CD4-positive, alpha-beta T cell treated with Interleukin-10 for 1 hour (primary cell): ENCODE results near the gene ABHD16A.

ENCODE experiments used
- DNase-seq: peaks from one replicate; pipeline ENCODE4 v3.0.0-alpha.2; 2020

ABHD16A gene

DNA sequence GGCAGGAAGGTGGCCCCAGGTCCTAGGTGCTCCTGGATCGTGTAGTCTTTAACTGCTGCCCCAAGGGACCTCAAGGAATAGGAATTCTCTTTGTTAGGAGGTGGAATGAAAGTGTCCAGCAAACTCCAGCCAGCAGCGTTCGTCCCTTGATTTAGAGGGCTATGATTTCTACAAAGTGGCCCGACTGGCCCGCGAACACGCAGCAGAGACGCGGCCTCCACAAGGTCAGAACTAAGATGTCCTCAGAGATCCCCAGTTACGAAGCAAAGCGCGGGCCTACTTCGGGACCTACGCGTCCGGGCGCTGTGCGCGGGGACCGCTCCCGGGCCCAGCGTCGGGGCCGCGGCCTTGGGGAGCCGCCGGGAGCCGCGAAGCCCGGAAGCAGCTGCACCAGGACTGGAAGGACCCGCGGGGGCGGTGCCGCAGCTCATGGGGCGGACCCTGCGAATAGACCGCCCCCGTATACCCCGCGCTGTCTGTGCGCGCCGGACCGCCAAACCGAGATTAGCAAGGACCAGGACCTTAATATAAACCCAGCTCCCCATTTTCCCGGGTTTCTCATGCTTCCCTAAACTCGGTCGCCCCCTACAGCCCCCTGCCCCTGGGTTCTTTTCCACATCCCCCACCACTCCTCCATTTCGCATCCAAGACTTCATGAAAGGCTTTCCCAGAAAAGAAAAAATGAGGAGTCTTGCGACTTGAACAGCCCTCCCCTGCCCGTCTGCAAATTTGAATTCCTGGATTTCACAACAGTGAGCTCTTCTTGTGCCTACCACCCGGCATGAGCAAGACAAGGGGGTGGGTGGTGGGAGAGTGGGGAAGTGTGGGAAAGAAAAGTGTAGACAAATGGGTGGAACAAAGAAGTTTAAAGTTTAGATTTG, 42.5 kb downstream of the ABHD16A start, which contains the start of gene C6orf47:
Gene C6orf47, minus strand, starts transcription at position 398 of the 881 bp plus-strand sequence. CDS start 831 bp downstream, outside the sequence.
- DNase-seq = peak; percentile 79

DNA sequence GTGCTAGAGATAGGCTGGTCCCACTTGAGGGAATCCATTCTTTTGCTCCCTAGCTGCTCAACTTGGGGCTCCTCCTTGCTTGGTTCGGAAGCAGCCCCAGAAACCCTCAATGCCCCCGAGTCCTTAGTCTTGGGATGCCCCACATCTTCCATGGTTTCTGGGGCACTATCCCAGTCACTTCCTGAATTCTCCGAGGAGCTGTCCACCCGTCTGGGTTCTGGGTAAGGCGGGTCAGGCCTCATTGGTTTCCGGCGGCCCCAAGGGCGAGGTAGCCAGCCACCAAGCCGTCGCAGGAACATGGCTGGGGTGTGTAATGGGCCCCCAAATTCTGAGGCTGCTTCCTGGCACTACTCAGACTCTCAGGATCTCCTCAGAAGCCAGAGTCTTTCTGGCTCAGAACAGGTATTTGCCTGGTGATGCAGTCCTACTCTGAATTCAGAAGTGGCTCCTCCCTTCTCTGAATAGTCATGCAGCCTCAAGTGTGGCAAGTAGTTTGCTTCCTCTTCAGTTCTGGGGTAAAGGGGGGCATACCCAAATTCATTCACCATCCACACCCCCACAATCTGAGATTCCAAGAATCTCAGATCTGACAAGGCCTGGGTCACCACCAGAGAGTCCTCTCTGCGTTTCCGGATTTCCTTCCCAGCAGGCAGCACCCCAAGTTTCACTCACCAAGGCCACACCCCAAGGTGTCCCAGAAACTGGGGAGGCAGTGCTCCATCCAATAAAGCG, 43.3 kb downstream of the ABHD16A start:
- peak; percentile 47 for DNase-seq

DNA sequence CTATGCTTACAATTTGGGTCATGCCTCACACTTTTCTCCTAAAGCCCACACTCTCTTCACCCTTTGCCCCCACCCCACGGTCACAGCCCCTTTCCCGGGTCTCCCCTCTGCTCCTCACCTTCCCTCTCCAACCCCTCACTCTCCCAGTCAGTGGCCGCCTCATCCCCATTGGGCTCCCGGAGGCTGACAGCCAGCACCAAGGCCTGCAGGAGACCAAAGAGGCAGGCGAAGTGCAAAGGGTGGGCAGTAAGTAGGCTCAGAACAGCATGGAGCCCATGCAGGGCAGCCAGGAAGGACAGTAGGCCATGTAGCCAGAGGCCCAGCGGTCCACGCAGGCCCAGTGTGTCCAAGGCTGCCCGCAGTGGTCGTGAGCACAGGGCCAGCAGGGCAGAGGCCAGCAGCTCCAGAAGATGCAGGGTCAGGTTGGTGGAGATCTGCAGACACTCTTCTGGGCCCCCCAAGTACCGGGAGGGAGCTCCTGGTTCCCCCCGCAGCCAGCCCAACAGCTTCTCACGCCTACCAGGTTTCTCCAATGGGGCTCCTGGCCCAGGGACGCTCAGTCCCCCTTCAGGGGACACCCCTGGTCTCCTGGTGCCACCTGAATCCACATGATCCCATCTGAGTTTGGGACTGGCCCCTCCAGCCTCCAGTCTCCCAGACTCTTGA, 44.0 kb downstream of the ABHD16A start:
- no peak for DNase-seq

DNA sequence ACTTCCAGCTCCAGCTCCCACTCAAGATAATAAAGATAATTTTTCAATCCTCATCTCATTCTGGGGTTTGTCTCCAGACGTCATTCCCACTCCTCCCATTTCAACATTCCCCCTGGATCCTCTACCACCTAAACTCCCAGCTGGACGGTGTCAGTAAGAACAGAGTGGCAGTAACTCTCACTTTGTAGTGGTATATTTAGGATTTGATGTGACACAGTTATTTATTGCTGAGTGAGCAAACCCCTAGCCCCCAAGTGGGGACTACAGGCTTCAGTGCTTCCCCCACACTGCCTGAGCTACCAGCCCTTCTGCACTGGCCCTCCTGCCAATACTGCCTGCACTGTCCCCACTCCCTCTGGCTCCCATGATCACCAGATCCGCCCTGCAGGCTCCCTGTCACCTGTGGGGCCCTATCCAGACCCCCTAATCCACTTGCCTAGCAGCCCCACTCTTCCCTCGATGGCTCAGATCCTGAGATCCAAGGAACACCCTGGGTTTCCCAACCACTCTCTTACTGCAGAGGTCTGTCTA, 44.9 kb downstream of the ABHD16A start:
- no peak for DNase-seq

DNA sequence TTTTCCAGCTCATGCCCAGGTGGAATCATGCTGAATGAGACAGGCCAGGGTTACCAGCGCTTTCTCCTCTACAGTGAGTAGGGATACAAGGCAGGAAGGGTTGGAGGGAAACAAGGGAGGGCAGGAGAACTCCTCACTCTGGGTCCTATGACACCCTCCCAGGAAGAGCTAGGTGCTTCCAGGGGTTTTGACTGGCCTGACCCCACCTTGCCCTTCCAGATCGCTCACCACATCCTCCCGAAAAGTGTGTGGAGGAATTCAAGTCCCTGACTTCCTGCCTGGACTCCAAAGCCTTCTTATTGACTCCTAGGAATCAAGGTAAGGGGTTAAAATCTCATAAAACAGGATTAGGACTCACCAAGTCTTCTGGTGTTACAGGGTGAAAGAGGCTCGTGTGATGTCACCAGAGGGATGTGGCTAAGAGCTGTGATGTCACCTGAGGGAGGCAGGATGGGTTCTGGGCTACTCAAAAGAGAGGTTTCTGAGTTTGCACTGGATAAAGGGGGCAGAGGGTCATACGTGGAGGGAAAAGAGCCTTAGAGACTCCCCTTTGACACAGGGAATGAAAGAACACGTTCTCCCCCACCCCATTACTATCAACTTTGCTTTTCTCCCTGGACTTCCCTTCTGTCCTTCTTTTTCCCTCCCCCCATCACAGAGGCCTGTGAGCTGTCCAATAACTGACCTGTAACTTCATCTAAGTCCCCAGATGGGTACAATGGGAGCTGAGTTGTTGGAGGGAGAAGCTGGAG, 45.5 kb downstream of the ABHD16A start:
- peak; percentile 44 for DNase-seq

DNA sequence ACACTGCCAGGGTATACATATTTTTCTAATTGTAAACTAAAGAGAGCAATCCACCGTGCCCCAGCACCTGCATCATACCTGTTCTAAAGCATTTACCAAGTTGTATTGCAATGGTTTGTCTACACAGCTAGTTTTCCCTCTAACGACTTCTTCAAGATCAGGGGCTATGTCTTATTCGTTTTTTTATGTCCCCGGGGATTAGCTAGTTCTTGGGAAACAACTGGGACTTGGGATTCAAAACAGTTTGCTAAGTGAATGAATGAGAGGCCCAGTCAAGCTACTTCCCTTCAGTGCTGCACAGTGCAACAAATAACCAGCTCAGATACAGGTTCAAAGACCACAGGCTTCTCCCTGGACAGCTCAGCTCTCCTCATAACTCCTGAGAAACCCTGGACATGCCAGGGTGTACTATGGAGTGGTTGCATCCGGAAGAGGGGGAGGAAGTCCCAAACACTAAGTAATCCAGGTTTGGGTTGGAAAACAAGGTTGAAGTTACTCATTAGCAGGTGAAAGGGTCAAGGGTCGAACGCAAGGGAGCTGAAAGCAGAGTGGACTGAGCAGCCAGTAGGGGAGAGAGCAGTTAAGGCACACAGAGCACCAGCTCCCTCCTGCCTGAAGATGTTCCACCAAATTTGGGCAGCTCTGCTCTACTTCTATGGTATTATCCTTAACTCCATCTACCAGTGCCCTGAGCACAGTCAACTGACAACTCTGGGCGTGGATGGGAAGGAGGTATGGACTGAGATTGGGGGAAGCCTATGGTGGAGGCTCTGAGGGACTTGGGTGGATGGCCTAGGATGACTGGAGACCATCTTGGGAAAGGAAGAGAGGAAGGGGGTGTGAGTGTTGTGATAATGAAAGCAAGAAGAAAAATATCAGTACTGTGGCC, 47.5 kb downstream of the ABHD16A start, which contains the start of gene APOM:
Gene APOM, plus strand, starts transcription at position 546 of the 889 bp plus-strand sequence. Its CDS starts 73 bp downstream, at position 619.
- DNase-seq = no peak

DNA sequence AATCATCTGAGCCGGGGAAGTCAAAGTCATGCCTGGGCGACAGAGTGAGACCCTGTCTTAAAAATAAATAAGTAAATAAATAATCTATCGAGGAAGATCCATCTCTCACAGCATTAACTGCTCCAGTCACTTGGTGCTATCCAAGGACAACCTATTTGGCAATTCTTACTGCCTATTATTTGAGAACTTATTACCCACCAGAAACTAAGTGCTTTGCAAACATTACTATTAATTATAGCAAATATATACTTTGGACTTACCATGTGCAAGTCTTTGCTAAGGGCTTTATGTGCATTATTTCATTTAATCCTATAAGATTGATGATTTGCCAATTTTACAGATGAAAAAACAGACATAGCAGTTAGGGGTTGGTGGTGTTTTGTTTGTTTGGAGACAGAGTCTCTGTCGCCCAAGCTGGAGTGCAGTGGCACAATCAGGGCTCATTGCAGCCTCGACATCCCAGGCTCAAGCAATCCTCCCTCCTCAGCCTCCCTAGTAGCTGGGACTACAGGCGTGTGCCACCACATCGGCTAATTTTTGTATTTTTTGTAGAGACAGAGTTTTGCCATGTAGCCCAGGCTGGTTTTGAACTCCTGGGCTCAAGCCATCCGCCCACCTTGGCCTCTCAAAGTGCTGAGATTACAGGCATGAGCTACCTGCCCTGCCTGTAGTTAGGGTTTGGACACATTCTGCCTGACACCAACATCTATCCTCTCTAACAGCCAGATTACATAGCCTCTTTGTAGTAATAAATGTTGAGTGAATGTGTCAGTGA, 48.4 kb downstream of the ABHD16A start:
- no peak for DNase-seq

DNA sequence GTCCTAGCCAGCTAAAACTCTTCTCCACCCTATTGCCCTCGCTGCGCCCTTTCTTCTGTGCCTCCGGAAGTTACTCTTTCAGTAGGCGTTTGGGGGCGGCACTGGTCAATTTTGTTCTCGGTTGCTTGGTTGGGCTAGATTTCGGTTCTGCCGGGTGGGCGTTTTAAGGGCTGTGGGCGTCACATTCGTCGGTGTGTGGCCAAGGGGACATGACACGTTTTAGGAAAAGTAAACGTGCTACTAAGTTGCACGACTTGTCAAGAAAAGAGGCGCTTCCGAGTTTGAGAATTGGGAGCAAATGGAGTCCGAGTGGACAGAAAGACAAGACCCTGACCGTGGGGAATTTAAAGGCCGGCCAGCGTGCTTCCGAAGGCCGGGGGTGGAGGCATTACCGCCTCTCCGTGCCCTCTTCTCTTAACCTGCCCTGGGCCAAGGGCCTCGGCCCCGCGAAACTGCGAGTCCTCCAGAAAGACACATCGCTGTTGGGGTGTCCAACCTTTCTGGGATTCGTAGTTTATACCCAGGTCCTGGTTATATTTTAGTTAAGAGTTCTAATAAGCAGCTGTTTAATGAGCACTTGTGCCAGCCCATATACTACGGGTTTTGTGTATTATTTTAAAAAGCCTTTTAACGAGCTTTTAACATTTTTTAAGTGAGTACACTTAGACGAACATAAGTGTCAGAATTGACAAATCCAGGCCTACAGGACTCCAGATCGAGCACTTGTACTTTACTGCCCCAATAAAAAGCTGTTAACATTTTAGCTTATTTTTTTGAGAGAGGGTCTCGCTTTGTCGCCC, 50.0 kb downstream of the ABHD16A start:
- no peak for DNase-seq

DNA sequence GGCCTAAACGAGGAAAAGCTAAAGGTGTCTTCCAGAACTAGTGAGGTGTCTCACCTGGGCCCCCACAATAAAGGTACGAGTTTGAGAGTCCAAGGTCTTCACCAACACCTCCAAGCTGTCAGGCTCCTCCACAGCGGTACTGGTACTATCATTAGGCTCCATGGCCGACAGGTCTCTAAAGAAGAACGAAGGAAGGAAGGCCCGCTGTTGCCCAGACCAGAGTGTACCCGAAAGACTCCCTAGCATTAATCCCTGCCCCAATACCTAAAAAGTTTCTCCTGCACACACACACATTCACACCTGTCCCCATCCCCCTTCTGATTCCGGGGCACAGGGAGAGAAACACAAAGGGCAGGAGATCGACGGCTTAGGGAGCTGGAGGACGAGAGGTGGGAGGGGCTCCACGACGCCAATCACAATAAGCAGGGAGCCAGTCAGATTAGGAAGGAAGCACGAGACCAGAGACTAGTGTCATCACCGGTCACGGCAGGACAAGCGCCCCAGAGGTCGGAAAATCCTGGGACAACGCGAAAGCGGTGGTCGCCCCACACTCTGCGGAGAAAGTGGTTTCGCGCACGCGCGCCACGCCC, 51.4 kb downstream of the ABHD16A start:
- DNase-seq = no peak

DNA sequence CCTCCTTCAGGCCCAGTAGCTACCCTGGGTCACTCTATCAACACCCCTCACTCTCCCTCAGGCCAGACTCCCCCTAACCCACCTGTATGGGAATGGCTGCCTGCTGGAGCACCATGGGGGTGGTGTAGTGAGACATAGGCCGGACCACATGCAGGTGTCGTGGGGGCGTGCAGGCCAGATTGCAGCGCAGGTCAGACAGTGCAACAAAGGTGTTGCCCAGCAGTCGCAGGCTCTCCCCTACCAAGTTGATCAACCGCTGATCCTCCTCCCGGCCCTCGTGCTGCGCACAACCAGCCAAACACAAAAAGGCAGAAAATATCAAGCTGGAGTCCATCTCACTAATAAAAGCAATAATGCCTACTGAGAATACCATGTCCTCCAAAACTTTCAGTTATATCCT, 57.8 kb downstream of the ABHD16A start:
- DNase-seq = no peak

DNA sequence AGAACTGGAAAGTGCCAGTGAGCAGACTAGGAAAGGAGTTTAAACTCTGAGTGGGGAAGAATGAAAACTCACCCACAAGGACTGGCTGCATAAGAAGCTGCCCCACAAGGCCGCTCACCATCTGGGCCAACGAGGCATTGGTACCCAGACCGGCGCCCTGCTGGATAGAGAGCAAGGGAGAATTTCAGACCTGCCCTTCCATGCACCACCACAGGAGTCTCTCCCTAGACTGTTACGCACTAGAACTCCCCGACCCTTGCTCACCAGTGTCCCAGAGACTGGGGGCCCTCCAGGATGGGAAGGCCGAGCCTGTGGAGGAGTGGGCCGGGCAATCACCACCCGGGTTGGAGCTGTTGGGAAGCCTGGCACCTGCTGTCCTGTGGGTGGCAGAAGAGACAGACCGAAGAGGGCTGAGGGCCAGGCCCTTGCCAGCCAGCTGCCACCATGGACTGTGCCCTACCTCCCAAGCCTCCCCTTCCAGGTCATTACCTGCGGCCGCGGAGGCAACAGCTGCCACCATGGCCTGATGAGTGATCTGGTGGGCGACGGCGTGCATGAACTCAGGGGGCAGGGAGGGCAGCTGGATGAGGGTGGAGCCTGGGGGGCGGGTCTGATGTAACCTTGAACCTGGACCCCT, 59.2 kb downstream of the ABHD16A start:
- DNase-seq = no peak

DNA sequence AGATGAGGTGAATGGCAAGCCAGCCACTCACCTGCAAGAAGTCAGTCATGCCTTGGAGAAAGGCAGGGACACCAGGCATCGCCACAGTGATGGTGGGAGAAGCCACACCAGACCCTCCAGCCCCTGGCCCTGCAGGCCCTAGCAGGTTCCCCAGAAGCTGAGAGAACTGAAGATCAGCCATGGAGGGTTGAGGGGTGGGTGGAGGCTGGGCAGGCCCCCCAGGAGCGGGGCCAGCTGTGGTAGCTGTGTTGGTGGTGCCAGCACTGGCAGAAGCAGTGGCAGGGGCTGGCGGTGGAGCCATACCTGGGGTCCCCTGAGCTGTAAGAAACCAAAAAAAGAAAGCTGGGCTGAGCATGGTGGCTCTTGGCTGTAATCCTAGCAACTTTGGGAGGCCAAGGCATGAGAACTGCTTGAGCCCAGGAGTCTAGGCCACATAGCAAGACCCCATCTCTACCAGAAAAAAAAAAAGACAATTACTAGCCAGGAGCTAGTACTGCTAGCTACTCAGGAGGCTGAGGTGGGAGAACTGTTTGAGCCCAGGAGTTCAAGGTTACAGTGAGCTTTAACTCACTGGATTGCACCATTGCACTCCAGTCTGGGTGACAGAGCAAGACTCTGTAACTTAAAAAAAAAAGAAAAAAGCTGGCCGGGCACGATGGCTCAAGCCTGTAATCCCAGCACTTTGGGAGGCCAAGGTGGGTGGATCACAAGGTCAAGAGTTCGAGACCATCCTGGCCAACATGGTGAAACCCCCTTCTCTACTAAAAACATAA, 60.1 kb downstream of the ABHD16A start:
- no peak for DNase-seq

DNA sequence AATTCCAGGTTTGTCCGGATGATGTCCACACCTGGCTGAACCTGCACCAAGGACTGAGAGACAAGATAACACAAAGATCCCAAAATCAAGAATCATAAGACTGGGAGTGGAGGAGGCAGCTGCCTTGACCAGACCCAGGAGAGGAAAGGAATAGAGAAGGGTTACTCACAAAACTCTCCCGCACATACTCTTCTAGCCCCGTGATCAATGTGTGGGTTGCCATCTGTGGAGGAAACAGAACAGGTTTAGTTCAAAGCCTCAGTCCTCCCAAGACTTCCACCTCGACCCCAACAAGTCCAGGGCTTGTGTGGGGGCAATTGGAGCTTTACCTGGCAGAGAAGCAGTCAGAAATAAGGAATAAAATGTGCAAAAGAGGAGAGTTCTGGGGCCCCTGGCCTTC, 61.8 kb downstream of the ABHD16A start:
- DNase-seq = no peak

DNA sequence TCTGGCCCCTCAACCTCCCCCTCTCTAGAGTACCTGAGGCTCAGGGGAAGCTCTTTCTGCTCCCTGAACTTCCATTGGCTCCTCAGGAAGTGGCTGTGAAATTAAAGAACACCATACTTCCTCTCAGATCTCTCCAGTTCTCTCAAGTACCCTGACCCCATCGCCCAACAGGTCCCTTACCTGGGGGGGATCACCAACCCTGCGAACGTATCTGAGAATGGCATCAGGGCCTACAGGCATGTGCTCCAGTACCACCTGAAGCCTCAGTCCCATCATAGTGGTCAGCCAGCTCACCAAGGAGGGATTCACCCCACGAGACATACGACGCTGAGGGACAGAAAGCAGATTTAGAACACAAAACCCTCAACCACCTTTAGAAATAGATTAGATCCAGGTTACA, 62.5 kb downstream of the ABHD16A start:
- DNase-seq = no peak

DNA sequence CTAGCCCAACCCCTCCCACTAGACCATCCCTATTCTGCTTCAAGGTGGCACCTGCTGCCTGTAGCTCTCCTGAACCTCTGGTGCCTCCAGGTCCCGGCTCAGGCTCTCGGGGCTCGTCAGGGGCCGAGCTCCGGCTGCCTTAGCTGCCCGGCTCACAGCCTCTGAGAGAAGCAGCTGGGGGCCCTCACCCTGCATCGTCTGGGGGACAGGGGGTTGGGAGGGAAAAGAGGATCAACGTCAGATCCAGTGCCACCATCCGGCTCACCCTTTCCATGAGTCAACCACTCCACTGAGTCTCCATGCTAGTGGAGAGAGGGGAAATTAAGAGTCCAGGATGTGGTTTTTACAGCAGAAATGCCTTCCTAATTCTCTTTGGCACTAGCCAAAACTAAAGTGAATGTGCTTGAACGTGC, 63.7 kb downstream of the ABHD16A start:
- no peak for DNase-seq

DNA sequence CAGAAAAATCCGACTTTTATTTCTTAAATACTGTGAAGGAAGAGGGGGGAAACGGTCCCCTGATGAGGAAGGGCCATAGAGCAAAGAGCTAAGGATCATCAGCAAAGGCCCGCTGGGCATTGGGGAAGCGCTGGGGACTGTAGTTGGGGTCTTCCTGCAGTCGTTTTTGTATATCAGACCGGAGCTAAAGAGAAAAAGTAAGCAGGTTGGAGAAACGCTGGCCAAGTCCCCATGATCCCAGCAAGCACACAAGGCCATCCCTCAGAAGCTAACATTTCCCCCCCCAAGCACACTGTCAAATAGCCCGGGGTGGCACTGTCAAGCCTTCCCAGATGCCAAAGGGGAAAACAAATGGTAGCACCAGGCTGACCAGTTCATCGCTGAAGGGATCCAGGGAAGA, 64.1 kb downstream of the ABHD16A start:
- DNase-seq = no peak
